ENCODE data around the gene DNM3. TPM values are rescaled to one million over a fixed set of nuclear protein-coding genes. Genes with fewer than 3 reads are reported as not detected.

Gene DNM3
- total RNA-seq, 1 donor = 0.72 TPM

- no peak overlapping the region for H3K27ac ChIP-seq (ENCODE audit: low read depth, low read length)
- DNase-seq (ENCODE audit: insufficient read length, low spot score, missing footprints) = peak; percentile 3
- no peaks in the 10 kb centered on the region for H4K20me1 ChIP-seq (ENCODE audit: insufficient read depth, low read length)
- no peaks in the 10 kb centered on the region for H3K9me3 ChIP-seq (ENCODE audit: low read depth, low read length)
- H3K4me2 ChIP-seq (ENCODE audit: insufficient read depth, low read length) = no peak overlapping the region
- H3K27me3 ChIP-seq (ENCODE audit: insufficient read depth, low read length) = no peaks in the 10 kb centered on the region
- H2AFZ ChIP-seq (ENCODE audit: low read length) = no peak overlapping the region
- H3K36me3 ChIP-seq (ENCODE audit: insufficient read depth, low read length) = no peaks in the 10 kb centered on the region
- H3K79me2 ChIP-seq (ENCODE audit: insufficient read depth, low read length) = no peaks in the 10 kb centered on the region
- H3K4me1 ChIP-seq (ENCODE audit: insufficient read depth, low read length) = peaks cover 11% of the 10 kb centered on the region
- H3K4me3 ChIP-seq (ENCODE audit: insufficient read depth, low read length) = no peak overlapping the region
- TF ChIP-seq CTCF (IDR thresholded peaks at IDR 0.05; ENCODE audit: extremely low read depth, low read depth, low read length) = no peak
Observed at GRCh38 chr1:172041102-172041501, 199.8 kb downstream of the DNM3 start.

GRCh38 chr1:172041742-172042141, 200.4 kb downstream of the DNM3 start:
- Histone ChIP-seq H3K4me1 (ENCODE audit: insufficient read depth, low read length) (peaks cover 11% of the 10 kb centered on the region), H2AFZ (ENCODE audit: low read length) (peak overlapping the region; percentile 87), H3K27me3 (ENCODE audit: insufficient read depth, low read length) (no peaks in the 10 kb centered on the region), H3K4me2 (ENCODE audit: insufficient read depth, low read length) (peak overlapping the region; percentile 64), H4K20me1 (ENCODE audit: insufficient read depth, low read length) (no peaks in the 10 kb centered on the region), H3K9me3 (ENCODE audit: low read depth, low read length) (no peaks in the 10 kb centered on the region), H3K4me3 (ENCODE audit: insufficient read depth, low read length) (peak overlapping the region; percentile 47), H3K27ac (ENCODE audit: low read depth, low read length) (no peak overlapping the region), H3K79me2 (ENCODE audit: insufficient read depth, low read length) (no peaks in the 10 kb centered on the region), H3K36me3 (ENCODE audit: insufficient read depth, low read length) (no peaks in the 10 kb centered on the region)
- peak; percentile 22 for DNase-seq (ENCODE audit: insufficient read length, low spot score, missing footprints)
- TF ChIP-seq CTCF (IDR thresholded peaks at IDR 0.05; ENCODE audit: extremely low read depth, low read depth, low read length) = peak; percentile 49

GRCh38 chr1:172043900-172044299, 202.6 kb downstream of the DNM3 start:
- no peak overlapping the region for H2AFZ ChIP-seq (ENCODE audit: low read length)
- H3K9me3 ChIP-seq (ENCODE audit: low read depth, low read length) = no peaks in the 10 kb centered on the region
- no peak for DNase-seq (ENCODE audit: insufficient read length, low spot score, missing footprints)
- H3K79me2 ChIP-seq (ENCODE audit: insufficient read depth, low read length) = no peaks in the 10 kb centered on the region
- H3K27ac ChIP-seq (ENCODE audit: low read depth, low read length) = no peak overlapping the region
- peaks cover 11% of the 10 kb centered on the region for H3K4me1 ChIP-seq (ENCODE audit: insufficient read depth, low read length)
- H4K20me1 ChIP-seq (ENCODE audit: insufficient read depth, low read length) = no peaks in the 10 kb centered on the region
- no peak for TF ChIP-seq CTCF (IDR thresholded peaks at IDR 0.05; ENCODE audit: extremely low read depth, low read depth, low read length)
- no peak overlapping the region for H3K4me2 ChIP-seq (ENCODE audit: insufficient read depth, low read length)
- H3K27me3 ChIP-seq (ENCODE audit: insufficient read depth, low read length) = no peaks in the 10 kb centered on the region
- no peaks in the 10 kb centered on the region for H3K36me3 ChIP-seq (ENCODE audit: insufficient read depth, low read length)
- no peak overlapping the region for H3K4me3 ChIP-seq (ENCODE audit: insufficient read depth, low read length)

- Histone ChIP-seq H3K36me3 (ENCODE audit: insufficient read depth, low read length) (no peaks in the 10 kb centered on the region), H3K4me1 (ENCODE audit: insufficient read depth, low read length) (no peaks in the 10 kb centered on the region), H3K79me2 (ENCODE audit: insufficient read depth, low read length) (no peaks in the 10 kb centered on the region), H3K4me2 (ENCODE audit: insufficient read depth, low read length) (no peak overlapping the region), H3K27ac (ENCODE audit: low read depth, low read length) (no peak overlapping the region), H3K27me3 (ENCODE audit: insufficient read depth, low read length) (no peaks in the 10 kb centered on the region), H3K4me3 (ENCODE audit: insufficient read depth, low read length) (no peak overlapping the region), H3K9me3 (ENCODE audit: low read depth, low read length) (no peaks in the 10 kb centered on the region), H4K20me1 (ENCODE audit: insufficient read depth, low read length) (no peaks in the 10 kb centered on the region), H2AFZ (ENCODE audit: low read length) (no peak overlapping the region)
- no peak for DNase-seq (ENCODE audit: insufficient read length, low spot score, missing footprints)
- no peak for TF ChIP-seq CTCF (IDR thresholded peaks at IDR 0.05; ENCODE audit: extremely low read depth, low read depth, low read length)
Observed at GRCh38 chr1:172051898-172052297, 210.6 kb downstream of the DNM3 start.

Measured in osteoblast (primary cell).